HepG2 (cell line): ENCODE data around the gene ICAM5. TPM values are rescaled to one million over a fixed set of nuclear protein-coding genes. Genes with fewer than 3 reads are reported as not detected.

Source experiments
- ASH2L ChIP-seq: fragments of 300-600, 200-600 bp; sonication (generic); IDR thresholded peaks from 2 replicates; pipeline ENCODE4 v1.7.0; 2017; ENCODE audit warnings: low read depth, mild to moderate bottlenecking, moderate library complexity, mixed read lengths, low read length; ENCODE audit not compliant: insufficient read length
- MLLT10 ChIP-seq: sonication (generic); formaldehyde crosslinking; IDR thresholded peaks from 2 replicates; pipeline ENCODE4 v1.4.0; 2020; ENCODE audit warnings: missing genetic modification reagents
- RXRA ChIP-seq: sonication (generic); formaldehyde crosslinking; IDR thresholded peaks from 2 replicates; pipeline ENCODE4 v1.5.1; 2020; ENCODE audit warnings: missing genetic modification reagents
- SIX1 ChIP-seq: sonication (generic); formaldehyde crosslinking; IDR thresholded peaks from 2 replicates; pipeline ENCODE4 v1.4.0; 2020; ENCODE audit warnings: missing genetic modification reagents, borderline replicate concordance
- SNAI1 ChIP-seq: sonication (generic); formaldehyde crosslinking; IDR thresholded peaks from 2 replicates; pipeline ENCODE4 v1.5.0; 2020; ENCODE audit warnings: mild to moderate bottlenecking, missing genetic modification reagents, borderline replicate concordance
- ZNF12 ChIP-seq: sonication (generic); formaldehyde crosslinking; IDR thresholded peaks from 2 replicates; pipeline ENCODE4 v1.5.0; 2020; ENCODE audit warnings: missing genetic modification reagents
- ZNF121 ChIP-seq: sonication (generic); formaldehyde crosslinking; IDR thresholded peaks from 2 replicates; pipeline ENCODE4 v1.5.0; 2020; ENCODE audit warnings: mild to moderate bottlenecking, missing genetic modification reagents
- ZNF253 ChIP-seq: sonication (generic); formaldehyde crosslinking; IDR thresholded peaks from 2 replicates; pipeline ENCODE4 v1.8.0; 2022; ENCODE audit warnings: mild to moderate bottlenecking, missing genetic modification reagents, borderline replicate concordance
- ZNF317 ChIP-seq: sonication (generic); formaldehyde crosslinking; IDR thresholded peaks from 2 replicates; pipeline ENCODE4 v1.5.0; 2020; ENCODE audit warnings: mild to moderate bottlenecking, missing genetic modification reagents
- polyA plus RNA-seq, 8 experiments: library from polyadenylated mRNA; depleted of rRNA in 3 of 8; stranded (reverse) in 7 of 8; unstranded in 1 of 8; fragments of >200 nt; fragmentation: Illumina TruSeq in 4 of 8; extraction: Trizol in 4 of 8; gene quantifications; 2 replicates each; pipeline versions ENCODE4 v1.2.1 to v1.2.3, GENCODE V29; 2011 to 2016; ENCODE audit warnings: low read depth in 4 of 8, missing spikeins in 1 of 8, mixed read lengths in 1 of 8; ENCODE audit not compliant: insufficient read depth in 1 of 8
- total RNA-seq, 5 experiments: library from RNA; depleted of rRNA; stranded (reverse); fragments of >200 nt; fragmentation: Illumina TruSeq; extraction: Trizol; gene quantifications; 2 replicates each; pipeline ENCODE4 v1.2.3, GENCODE V29; 2016; ENCODE audit warnings: low read depth in 1 of 5
- TF ChIP-seq, protein P1 (sequence below): sonication (generic); formaldehyde crosslinking; IDR thresholded peaks from 2 replicates; pipeline ENCODE4 v1.5.0; 2020; ENCODE audit warnings: mild to moderate bottlenecking, missing genetic modification reagents
- TF ChIP-seq, protein P2 (sequence below): sonication (generic); formaldehyde crosslinking; conservative IDR thresholded peaks from 2 replicates; pipeline ENCODE4 v1.8.0; 2022; ENCODE audit warnings: low read depth, missing genetic modification reagents
- TF ChIP-seq, protein P3 (sequence below): sonication (generic); formaldehyde crosslinking; IDR thresholded peaks from 2 replicates; pipeline ENCODE4 v1.5.1; 2020; ENCODE audit warnings: missing genetic modification reagents, mild to moderate bottlenecking, borderline replicate concordance
- TF ChIP-seq, protein P4 (sequence below): sonication (generic); formaldehyde crosslinking; IDR thresholded peaks from 2 replicates; pipeline ENCODE4 v1.4.0; 2020; ENCODE audit warnings: mild to moderate bottlenecking, missing genetic modification reagents

ICAM5 gene
- total and polyA plus RNA-seq, 2 of the 13 experiments (the other 11 are each of a cell fraction or from before 2014, with no cell fraction given) = 0.46 to 1.6 TPM

DNA sequence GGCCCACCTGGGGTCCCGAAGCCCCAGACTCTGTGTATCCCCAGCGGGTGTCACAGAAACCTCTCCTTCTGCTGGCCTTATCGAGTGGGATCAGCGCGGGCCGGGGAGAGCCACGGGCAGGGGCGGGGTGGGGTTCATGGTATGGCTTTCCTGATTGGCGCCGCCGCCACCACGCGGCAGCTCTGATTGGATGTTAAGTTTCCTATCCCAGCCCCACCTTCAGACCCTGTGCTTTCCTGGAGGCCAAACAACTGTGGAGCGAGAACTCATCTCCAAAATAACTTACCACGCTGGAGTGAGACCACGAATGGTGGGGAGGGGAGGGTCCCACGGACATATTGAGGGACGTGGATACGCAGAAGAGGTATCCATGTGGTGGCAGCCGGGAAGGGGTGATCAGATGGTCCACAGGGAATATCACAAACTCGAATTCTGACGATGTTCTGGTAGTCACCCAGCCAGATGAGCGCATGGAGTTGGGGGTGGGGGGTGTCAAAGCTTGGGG, 1.0 kb upstream of the ICAM5 start (continued):
- TF ChIP-seq ZNF253 (CRISPR knock-in tag) = no peak
- no peak for TF ChIP-seq ZNF121 (CRISPR knock-in tag)
- TF ChIP-seq RXRA = no peak
- peak; percentile 36 for TF ChIP-seq ASH2L
- TF ChIP-seq, protein P1, sequence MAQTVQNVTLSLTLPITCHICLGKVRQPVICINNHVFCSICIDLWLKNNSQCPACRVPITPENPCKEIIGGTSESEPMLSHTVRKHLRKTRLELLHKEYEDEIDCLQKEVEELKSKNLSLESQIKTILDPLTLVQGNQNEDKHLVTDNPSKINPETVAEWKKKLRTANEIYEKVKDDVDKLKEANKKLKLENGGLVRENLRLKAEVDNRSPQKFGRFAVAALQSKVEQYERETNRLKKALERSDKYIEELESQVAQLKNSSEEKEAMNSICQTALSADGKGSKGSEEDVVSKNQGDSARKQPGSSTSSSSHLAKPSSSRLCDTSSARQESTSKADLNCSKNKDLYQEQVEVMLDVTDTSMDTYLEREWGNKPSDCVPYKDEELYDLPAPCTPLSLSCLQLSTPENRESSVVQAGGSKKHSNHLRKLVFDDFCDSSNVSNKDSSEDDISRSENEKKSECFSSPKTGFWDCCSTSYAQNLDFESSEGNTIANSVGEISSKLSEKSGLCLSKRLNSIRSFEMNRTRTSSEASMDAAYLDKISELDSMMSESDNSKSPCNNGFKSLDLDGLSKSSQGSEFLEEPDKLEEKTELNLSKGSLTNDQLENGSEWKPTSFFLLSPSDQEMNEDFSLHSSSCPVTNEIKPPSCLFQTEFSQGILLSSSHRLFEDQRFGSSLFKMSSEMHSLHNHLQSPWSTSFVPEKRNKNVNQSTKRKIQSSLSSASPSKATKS (CRISPR knock-in tag) = no peak
- TF ChIP-seq ZNF12 (CRISPR knock-in tag) = no peak
- TF ChIP-seq, protein P2, sequence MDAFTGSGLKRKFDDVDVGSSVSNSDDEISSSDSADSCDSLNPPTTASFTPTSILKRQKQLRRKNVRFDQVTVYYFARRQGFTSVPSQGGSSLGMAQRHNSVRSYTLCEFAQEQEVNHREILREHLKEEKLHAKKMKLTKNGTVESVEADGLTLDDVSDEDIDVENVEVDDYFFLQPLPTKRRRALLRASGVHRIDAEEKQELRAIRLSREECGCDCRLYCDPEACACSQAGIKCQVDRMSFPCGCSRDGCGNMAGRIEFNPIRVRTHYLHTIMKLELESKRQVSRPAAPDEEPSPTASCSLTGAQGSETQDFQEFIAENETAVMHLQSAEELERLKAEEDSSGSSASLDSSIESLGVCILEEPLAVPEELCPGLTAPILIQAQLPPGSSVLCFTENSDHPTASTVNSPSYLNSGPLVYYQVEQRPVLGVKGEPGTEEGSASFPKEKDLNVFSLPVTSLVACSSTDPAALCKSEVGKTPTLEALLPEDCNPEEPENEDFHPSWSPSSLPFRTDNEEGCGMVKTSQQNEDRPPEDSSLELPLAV (CRISPR knock-in tag) = no peak
- TF ChIP-seq, protein P3, sequence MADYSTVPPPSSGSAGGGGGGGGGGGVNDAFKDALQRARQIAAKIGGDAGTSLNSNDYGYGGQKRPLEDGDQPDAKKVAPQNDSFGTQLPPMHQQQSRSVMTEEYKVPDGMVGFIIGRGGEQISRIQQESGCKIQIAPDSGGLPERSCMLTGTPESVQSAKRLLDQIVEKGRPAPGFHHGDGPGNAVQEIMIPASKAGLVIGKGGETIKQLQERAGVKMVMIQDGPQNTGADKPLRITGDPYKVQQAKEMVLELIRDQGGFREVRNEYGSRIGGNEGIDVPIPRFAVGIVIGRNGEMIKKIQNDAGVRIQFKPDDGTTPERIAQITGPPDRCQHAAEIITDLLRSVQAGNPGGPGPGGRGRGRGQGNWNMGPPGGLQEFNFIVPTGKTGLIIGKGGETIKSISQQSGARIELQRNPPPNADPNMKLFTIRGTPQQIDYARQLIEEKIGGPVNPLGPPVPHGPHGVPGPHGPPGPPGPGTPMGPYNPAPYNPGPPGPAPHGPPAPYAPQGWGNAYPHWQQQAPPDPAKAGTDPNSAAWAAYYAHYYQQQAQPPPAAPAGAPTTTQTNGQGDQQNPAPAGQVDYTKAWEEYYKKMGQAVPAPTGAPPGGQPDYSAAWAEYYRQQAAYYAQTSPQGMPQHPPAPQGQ = no peak
- TF ChIP-seq, protein P4, sequence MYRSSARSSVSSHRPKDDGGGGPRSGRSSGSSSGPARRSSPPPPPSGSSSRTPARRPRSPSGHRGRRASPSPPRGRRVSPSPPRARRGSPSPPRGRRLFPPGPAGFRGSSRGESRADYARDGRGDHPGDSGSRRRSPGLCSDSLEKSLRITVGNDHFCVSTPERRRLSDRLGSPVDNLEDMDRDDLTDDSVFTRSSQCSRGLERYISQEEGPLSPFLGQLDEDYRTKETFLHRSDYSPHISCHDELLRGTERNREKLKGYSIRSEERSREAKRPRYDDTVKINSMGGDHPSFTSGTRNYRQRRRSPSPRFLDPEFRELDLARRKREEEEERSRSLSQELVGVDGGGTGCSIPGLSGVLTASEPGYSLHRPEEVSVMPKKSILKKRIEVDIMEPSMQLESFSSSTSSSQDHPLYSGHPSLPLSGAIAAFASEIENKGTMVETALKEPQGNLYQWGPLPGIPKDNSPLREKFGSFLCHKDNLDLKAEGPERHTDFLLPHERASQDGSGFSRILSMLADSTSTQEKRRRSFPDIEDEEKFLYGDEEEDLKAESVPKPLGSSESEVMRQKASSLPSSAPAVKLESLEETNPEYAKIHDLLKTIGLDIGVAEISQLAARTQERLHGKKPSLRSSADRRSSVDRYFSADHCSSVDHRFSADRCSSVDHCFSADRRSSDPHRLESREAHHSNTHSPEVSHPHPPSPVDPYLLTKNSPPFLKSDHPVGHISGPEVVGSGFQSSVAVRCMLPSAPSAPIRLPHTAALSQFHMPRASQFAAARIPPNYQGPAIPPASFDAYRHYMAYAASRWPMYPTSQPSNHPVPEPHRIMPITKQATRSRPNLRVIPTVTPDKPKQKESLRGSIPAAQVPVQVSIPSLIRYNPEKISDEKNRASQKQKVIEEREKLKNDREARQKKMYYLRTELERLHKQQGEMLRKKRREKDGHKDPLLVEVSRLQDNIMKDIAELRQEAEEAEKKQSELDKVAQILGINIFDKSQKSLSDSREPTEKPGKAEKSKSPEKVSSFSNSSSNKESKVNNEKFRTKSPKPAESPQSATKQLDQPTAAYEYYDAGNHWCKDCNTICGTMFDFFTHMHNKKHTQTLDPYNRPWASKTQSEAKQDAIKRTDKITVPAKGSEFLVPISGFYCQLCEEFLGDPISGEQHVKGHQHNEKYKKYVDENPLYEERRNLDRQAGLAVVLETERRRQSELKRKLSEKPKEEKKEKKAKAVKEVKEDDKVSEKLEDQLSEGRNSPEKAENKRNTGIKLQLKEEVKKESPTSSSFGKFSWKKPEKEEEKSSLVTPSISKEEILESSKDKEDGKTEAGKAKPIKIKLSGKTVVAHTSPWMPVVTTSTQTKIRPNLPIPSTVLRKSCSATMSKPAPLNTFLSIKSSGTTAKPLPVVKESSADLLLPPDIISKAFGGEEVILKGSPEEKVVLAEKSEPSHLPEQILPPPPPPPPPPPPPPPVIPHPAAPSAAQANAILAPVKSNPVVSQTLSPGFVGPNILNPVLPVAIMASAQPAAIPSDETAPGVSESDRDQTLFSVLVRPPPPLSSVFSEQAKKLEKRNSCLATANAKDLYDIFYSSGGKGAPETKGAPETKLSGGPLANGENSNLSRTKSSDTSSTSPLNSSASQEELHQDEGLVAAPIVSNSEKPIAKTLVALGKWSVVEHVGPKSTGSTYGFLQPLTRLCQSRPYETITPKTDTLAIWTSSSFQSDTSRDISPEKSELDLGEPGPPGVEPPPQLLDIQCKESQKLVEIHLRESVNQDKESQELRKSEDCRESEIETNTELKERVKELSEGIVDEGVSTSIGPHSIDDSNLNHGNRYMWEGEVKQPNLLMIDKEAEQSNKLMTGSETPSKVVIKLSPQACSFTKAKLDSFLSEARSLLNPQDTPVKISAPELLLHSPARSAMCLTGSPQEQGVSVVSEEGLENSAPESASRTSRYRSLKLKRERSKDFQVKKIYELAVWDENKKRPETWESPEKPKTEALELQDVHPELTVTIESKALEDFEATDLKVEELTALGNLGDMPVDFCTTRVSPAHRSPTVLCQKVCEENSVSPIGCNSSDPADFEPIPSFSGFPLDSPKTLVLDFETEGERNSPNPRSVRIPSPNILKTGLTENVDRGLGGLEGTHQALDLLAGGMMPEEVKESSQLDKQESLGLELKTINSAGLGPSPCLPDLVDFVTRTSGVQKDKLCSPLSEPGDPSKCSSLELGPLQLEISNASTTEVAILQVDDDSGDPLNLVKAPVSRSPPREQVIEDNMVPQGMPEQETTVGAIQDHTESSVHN (CRISPR knock-in tag) = no peak
- TF ChIP-seq SIX1 (CRISPR knock-in tag) = no peak
- no peak for TF ChIP-seq SNAI1
- no peak for TF ChIP-seq MLLT10 (CRISPR knock-in tag)
- no peak for TF ChIP-seq ZNF317 (CRISPR knock-in tag)
